DMS53 (cell line): ENCODE measurements around the gene TMIE.
"Not testable (repeated sequence)": the region's sequence is repeated elsewhere in the genome, so short reads cannot be mapped to it uniquely, and the experiment has no call there.

Experiments
- DNase-seq: peaks from one replicate; lab custom pipeline; 2025; lab: John Stamatoyannopoulos, UW

TMIE gene

DNA sequence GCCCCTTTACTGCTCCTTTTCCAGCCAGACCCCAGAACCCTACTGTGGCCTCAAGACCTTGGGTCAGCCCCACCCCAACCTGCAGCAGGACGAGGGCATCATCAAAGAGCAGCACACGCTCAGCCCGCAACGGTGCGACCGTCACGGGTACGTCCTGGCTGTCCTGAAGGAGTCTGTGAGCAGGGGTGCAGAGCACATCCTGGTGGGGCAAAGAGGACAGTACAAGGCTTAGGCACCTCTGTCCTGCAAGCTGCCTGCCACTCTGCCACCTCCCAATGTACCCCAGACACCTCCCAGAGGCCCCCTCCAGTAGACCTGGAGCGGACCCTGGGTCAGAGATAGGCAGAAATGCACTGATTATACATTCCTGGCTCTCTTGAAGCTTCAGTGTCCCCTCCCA lies 15.7 kb upstream of the TMIE start:
- DNase-seq: no peak

DNA sequence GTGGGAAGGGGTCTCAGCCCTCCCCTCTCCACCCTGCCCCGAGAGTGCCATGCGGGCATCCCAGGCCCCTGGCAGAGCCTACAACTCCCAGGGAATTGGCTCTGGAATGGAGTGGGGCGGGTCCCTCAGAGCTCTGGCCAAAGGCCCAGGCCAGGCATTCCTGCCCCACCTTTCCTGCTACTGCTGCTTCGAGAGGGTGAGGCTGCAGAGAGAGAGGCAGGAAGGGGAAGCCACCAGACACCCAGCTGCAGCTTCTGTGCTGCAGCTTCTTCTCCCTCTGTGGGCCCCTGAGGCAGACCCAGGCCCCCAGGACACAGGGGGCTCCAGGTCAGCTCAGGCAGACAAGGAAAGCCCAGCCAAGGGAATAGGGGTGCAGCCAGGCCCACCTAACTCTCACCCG lies 10.4 kb upstream of the TMIE start:
- no peak for DNase-seq

DNA sequence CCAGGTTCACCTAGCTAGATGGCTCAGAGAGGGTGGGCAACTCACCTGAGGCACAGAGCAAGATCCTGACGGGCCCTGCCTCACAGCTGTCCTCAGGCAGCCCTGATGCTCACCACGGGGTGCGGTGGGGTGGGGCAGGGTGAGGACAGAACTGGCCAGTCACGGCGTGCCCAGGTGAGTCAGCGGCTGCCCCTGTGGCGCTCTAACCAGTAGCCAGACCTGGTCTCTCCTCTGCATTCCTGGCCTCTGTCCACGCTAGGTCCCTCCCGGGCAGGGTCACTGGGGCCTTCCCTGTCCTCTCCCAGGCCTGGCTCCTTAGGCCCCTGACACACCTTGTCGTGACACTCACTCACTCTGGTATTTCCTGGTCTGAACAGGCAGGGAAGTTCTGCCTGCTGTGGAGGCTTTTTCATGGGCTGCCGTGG lies 8.6 kb upstream of the TMIE start:
- peak; percentile 69 for DNase-seq

DNA sequence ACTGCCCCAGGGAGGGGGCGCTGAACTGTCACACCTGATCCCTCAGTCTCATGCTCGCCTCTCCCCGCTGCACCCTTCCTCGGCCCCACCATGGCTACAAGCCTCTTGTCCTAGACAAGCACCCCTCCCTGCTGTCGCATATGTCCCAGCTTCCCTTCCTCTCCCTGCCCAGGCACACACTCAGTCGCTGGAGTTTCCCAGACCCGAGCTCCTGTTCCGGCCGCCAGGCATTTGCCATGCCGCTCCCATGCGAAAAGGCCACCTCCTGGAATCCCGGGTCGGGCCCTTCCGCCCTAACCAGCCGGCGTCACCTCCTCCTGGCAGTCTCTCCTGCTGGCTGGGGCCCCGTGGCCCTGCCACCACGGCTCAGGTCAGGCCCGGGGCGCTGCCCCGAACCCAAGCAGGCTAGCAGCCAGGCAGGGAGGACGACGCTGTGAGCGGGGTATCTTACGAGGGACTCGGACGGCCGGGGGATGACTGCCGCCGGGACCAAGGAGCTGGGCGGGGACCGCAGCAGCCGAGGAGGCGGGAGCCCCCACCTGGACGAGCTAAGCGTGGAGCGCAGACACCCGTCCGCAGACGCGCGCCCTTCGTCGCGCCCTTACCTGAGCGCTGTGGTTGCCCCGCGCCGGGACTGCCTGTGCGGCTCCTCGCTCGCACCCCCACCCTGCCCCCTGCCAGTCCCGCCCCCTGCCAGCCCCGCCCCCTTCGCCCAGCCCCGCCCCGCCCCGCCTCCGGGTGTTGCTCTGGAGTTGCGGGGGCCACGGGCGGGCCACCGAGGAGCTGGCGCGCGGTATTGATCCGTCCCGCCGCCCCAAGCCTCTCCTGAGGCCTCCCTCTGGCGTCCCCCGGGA lies 7.9 kb upstream of the TMIE start, which contains the start of gene ALS2CL:
TSS of gene ALS2CL (minus strand) at position 642 of the 854 bp plus-strand sequence. CDS start 4,239 bp downstream, outside the sequence.
- DNase-seq: peak; percentile 59

DNA sequence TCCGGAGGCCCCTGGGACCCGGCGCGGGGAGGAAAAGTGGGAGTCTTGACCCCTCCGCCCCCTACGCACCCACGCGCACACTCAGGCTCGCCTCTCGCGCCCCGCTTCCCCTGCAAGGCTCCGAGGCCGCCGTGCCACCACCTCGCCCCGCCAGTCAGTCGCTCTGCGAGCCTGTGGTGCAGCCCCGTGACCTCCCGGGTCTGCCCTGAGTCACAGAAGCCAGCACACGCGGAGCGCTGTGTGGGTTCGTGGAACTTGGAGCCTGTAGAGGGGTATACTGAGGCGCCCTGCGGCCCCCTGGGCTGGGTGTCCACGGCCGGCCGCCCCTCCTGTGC lies 7.3 kb upstream of the TMIE start:
- DNase-seq: peak; percentile 15

DNA sequence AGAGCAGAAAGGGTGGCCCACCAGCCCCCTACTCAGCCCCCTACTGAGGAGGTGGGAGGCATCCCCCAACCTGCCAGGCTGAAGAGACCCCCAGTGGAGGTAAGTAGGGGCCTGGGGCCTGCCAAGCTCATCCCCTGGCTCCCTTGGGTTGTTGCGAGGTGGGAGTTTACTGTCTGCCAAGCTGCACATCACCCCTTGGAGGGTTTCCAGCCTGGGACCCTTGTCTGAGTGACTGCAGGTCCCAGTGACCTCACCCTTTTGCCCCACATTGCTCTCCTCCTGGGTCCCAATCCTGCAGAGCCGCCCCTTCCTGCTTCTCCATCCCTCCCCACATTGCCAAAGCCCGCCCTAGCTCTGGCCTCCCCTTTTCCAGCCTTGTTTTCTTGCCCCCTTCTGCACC lies 6.7 kb upstream of the TMIE start:
- DNase-seq: no peak

DNA sequence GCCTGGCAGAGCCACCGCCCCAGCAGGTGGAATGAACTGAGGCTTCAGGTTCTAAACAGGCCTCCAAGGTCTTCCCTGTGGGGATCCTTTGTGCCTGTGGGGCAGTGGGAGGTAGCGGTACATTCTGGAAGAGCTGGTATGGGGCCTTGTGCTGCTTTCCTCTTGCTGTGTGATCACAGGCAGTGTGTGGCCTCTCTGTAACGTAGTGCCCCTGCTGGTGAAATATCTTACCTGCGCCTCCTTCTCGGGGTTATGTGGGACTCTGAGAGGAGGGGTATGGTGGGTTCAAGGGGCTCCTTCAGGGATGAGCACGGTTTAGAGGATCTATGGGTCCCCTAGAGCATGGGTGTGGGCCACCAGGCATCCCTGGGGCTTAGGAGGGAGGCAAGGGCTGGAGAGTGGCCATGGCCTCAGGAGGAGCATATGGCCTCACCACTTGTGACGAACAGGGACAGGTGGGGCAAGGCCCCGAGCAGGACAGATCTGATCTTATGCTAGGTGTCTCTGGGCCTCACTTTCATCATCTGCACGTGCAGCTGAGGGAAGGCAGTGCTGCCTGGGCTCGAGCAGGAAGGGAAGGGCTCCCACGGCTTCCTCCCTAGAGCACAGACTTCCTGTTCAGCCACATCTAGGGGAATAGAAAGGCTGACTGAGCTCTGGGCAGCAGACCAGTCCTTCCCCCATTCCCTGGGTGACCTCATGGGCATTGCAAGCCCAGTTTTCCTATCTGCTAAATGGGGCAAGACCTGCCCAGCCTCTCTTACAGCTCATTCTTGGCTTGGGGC lies 5.8 kb upstream of the TMIE start:
- peak; percentile 14 for DNase-seq

DNA sequence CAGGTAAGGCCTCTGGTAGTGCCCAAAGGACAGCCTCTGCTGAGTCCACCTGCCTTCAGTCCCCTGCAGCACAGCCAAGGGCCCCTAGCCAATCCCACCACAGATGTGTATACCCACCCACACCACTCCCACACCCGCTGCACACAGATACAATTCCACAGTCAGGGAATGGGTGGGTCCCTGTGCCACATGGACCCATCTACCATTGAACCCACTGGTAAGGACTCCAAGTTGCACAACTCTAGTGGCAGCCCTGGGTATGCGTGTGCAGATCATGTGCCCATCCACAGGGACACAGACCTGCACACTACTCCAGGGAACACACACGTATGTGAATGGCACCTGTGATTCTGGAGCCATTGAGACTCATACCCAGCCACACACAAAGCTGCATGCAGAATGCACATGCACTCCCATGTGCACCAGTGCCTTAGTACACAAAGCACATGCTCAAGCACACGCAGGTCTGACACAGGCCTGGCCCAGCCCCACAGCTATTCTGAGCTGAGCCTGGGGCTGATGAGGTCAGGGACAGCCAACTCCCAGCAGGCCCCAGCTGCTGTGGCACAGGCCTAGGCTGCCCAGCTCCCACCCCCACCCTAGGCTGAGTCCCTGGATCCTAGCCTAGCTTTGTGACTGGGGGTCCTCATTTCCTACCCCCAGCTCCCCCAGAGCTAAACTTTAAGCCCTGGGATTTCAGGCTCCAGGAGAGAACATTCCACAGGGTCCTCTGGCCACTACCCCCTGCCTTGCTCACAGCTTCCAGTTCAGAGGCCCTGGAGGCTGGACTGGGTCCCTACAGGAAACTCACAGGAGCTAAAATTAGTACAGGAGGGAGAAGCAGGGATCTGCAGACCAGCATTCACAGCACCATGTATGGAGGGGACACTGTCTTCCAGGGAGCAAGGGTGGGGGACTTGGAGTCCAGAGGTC lies 5.0 kb upstream of the TMIE start:
- peak; percentile 11 for DNase-seq

DNA sequence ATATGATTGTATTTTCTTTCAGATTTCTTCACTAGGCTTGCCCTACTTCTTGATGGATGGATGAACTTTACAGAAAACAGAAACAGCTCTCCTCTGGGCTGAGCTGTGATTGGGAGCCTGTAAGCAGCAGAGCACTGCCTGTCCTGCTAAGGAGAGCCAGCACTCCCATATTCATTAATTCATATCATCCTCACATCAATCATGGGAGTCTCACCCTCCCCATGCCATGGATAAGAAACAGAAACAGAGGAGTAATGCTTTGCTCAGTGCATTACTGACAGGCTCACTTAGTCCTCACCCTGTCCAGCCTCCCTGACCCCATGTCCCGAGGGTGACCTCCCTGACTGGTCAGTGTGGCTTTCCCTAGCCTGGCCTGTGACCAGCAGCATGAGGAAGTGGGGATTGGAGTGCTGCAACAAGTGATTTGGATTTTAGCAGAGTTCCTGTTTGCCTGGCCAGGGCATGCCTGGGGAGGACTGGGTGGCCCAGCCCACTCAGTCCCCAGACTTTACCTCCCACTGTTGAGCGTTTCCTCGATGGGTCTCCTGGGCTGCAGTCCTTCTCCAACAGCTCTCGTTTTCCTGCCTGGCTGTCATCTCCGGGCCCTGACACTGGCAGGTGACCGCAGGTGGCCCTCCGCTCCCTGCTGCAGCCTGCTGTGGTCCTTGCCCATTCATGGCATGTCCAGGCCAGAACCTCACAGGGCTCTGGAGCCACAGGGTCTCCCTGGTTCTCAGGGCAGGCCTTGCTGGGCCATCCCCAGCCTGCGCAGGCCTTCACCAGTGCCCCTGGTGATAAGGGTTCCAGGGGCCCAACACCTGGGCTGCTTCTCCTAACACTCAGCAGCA lies 1.3 kb upstream of the TMIE start:
- no peak for DNase-seq

DNA sequence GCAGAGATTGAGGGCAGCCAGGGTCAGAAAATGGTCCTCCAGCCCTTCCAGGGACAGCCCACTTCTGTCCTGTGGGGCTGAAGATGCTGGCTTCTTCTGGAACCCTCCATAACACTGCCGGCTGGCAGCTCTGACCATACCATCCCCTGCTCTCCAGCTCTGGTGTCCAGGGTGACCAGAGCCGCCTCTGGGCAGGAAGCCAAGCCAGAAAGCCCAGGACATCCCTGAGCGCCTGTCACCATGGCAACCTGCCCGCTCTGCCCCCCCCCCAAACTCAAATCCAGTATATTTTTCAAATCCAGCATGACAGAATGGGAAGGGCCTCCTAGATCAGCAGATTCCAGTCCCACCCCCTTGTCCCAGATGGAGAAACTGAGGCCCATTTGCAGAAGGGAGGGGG lies 420 bp upstream of the TMIE start:
- peak; percentile 53 for DNase-seq

DNA sequence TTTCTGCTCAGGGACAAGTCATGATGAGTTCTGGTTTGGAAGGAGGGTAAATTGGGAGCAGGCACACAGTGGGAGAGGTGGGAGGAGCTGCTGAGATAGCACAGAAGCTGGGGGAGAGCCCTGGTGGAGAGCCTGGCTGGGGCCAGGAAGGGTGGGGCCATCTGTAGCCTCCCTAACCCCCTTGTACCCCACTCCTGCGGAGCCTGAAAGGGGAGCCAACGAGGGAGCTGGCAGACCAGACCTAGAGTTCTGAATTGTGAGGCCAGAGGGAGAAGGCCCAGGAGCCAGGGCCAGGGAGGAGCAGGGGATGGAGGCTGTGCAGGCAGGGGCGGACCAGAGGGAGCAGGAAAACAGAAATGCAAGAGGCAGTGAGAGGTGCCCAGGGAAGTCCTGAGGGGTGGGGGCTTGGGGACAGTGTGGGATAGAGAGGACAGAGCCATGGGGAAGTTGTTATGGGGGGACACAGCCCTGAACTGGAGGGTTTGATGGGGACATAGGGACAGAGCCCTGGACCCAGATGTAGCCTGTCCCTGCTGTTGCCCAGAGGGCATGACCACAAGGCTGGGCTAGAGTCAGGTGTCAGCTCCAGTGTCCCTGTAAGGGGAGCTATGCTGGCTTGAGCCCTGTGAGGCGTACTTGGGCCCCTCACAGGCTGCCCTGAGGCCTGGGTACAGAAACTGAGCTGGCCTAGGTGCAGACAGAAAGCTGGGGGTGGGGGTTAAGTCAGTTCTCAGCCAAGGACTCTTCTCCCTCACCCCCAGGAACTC lies 1.2 kb downstream of the TMIE start:
- no peak for DNase-seq

DNA sequence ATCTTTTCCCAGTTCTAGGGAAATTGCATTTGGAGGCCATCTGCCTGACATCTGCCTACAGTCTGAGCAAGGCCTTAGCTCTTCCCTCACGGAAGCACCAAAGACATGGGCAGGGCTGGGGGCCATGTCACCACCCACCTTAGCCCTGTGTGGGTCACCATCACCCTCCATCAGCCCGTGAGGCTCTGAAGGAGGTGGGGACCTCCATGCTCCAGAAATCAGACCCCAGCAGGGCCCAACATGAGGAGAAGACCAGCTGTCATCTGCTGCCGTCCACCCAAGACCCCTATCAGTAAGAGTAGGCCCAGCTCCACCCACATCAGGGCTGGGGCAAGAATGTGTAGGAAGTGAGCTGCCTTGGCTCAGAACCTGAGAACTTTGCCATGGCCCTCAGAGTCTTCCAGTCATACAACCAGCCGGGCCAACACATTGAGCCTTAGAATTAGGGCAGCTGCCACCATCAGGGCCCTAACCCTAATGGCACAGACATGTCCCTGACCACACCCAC lies 1.9 kb downstream of the TMIE start:
- no peak for DNase-seq

DNA sequence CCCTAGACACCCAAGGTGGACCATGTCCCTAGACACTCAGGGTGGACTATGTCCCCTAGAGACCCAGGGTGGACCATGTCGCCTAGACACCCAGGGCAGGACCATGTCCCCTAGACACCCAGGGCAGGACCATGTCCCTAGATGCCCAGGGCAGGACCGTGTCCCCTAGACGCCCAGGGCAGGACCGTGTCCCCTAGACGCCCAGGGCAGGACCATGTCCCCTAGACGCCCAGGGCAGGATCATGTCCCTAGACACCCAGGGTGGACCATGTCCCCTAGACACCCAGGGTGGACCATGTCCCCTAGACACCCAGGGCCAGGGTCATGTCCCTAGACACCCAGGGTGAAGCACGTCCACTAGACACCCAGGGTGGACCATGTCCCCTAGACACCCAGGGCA lies 3.2 kb downstream of the TMIE start:
- not testable (repeated sequence) for DNase-seq

DNA sequence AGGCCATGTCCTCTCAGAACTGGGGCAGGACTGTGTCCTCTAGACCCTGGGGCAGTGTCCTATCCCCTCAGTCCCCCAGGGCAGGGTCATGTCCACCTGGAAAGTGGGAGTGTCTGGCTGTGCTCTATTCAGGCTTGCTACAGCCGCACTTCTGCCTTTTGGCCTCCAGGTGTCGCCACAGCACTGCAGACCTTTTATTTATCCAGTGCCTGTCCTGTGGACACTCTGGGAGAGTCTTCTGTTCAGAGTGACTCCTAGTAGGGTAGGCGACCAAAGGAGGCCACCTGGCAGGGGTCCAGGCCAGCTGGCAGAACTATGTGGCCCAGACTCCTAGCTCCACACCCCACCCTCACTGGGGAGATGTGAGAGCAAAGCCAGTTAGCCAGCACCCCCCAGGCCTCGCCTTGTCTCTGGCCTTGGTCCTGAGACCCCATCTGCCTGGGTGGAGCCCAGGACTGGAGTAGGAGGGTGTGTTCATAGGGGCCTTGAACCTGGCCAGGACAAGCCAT lies 3.9 kb downstream of the TMIE start:
- DNase-seq: peak; percentile 68

DNA sequence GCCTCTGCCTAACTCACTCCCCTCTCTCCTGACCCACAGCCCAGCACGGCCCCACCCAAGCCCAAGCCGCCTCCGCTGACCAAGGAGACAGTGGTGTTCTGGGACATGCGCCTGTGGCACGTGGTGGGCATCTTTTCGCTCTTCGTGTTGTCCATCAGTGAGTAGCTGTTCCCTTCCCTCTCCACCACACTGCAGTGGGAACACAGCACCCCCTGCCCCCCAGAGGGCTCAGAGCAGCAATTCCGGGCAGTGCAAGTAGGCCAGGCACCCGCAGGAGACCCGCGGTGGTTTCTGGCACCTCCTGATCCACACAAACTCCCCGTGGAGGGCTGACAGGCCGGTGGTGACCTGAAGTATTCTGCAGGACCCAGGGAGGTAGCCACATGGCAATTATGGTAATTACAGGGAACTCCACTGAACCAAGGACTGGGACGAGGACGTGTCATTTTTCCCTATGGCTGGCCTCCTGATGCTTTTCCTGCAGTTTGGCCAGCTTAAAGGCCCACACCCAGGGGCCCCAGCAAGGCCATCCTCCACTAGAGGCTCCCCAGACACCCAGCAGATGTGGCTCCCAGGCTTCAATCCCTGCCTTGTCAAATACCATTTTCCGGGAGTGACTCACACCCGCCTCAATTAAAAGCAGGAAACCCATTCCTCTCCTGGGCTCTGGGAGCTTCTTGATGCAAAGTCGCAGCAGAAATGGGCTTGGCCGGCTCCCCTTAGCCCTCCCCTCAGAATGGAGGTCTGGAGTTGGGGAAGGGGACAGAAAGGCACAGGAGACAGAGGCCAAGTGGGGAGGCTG lies 4.8 kb downstream of the TMIE start:
- DNase-seq: peak; percentile 60

DNA sequence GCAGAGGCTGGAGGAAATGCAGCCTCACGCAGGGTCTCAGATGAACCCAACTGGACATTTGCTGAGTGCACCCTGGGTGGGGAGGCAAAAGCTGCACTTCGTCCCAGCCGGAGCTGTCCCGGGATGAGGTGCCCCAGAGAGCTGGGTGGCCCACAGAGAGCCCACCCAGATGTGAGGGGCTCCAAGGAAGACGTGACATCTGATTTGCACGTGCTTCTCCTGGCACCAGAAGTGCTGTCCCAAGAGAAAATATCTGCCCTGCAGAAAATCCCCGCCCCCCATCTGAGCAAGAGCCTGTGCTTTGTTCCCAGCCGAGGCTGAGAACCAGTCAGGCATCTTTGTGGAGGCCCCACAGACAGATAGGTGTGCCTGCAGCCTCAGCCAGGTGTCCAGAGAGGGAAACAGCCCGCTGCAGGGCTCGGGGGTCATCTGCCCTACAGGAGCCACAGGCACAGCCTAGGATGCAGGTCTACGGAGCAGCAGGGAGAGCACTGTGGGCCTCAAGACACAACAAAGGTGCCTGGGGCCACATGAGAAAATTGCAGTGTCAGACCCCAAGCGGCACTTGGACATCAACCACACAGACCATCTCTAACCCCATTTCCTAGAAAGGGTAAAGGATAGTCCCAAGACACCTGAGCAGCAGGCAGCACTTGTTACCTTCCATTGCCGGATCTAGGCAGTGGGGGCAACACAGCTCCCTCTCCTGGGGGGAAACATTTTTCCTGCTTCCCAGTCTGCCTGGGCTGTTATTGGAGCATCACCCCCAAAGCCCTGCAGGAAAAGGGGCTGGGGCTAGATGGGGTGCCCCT lies 5.8 kb downstream of the TMIE start:
- no peak for DNase-seq

DNA sequence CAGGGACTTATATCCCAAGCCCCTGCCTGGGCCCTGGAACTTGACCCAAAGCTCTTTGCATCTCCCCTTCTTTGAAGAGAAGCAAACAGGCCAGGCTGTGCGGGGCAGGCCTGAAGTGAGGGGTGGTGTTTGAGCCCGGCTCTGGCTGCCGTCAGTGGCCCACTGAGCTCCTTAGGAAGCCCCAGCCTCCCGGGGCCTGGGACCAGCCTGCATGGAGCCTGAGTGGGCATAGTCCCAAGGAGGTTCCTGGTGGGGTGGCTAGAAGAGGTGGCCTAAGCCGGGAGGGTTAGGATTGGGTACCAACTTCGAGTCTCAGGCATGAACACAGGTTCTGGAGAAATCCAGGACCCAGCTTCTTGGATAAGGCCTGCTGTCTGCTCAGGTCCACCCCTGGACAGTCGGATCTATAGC lies 6.4 kb downstream of the TMIE start:
- no peak for DNase-seq
